ENCODE results near the gene UST.

- TF ChIP-seq CTCF (IDR thresholded peaks at IDR 0.05) (no peak), POLR2A (IDR thresholded peaks at IDR 0.05) (no peak), POLR2AphosphoS5 (IDR thresholded peaks at IDR 0.05) (no peak)
Measured at GRCh38 chr6:148887181-148887580, 140.4 kb downstream of the UST start.
